GM12891 (cell line): Measurements from ENCODE around the gene CLDN19.

ENCODE experiments used
- DNase-seq: peaks from one replicate; pipeline ENCODE4 v3.0.0; 2011; ENCODE audit warnings: low spot score; ENCODE audit not compliant: insufficient read length
- FAIRE-seq: peaks from 2 replicates; lab custom pipeline; 2011; peaks lifted over from hg19 to GRCh38; lab: Jason Lieb, UNC
- PAX5 ChIP-seq: IDR thresholded peaks from 2 replicates; pipeline ENCODE4 v1.6.1; 2011; ENCODE audit warnings: low read length, moderate library complexity, mild to moderate bottlenecking; ENCODE audit not compliant: insufficient read depth, severe bottlenecking
- POLR2A ChIP-seq: IDR thresholded peaks from 2 replicates; pipeline ENCODE4 v1.6.1; 2011; ENCODE audit warnings: low read depth, low read length, control low read depth
- POLR2AphosphoS5 ChIP-seq: IDR thresholded peaks from 2 replicates; pipeline ENCODE4 v1.6.1; 2011; ENCODE audit warnings: low read depth, low read length, control low read depth
- POU2F2 ChIP-seq: IDR thresholded peaks from 2 replicates; pipeline ENCODE4 v1.6.1; 2011; ENCODE audit warnings: low read depth, mild to moderate bottlenecking, control low read depth, low read length, moderate library complexity
- SPI1 ChIP-seq: IDR thresholded peaks from 2 replicates; pipeline ENCODE4 v1.6.1; 2011; ENCODE audit warnings: low read depth, low read length, control low read depth
- TAF1 ChIP-seq: IDR thresholded peaks from 2 replicates; pipeline ENCODE4 v1.6.1; 2011; ENCODE audit warnings: low read depth, low read length, control low read depth

The CLDN19 gene

GRCh38 chr1:42776502-42776901 is 36.5 kb upstream of the CLDN19 start:
- TF ChIP-seq POU2F2: no peak
- no peak for TF ChIP-seq SPI1
- DNase-seq (no peak), FAIRE-seq (no peak)

- no peak for DNase-seq
- FAIRE-seq: no peak
- TF ChIP-seq SPI1: no peak
- TF ChIP-seq TAF1: no peak
- no peak for TF ChIP-seq POU2F2
- TF ChIP-seq PAX5: no peak
- TF ChIP-seq POLR2A: no peak
- TF ChIP-seq POLR2AphosphoS5: no peak
Observed at GRCh38 chr1:42774928-42775526, 35.0 kb upstream of the CLDN19 start.

- DNase-seq (no peak), FAIRE-seq (no peak)
- TF ChIP-seq PAX5: no peak
- TF ChIP-seq SPI1: no peak
- no peak for TF ChIP-seq TAF1
- no peak for TF ChIP-seq POU2F2
- no peak for TF ChIP-seq POLR2AphosphoS5
- TF ChIP-seq POLR2A: no peak
Observed at GRCh38 chr1:42773420-42773819, 33.4 kb upstream of the CLDN19 start.

- no peak for DNase-seq
- TF ChIP-seq PAX5: no peak
- no peak for FAIRE-seq
Observed at GRCh38 chr1:42769811-42770210, 29.8 kb upstream of the CLDN19 start.

GRCh38 chr1:42768172-42768571 is 28.1 kb upstream of the CLDN19 start:
- TF ChIP-seq POU2F2 (no peak), PAX5 (no peak), POLR2AphosphoS5 (no peak), TAF1 (no peak), POLR2A (no peak), SPI1 (no peak)
- FAIRE-seq (no peak), DNase-seq (no peak)

- FAIRE-seq: peak; percentile 55
Observed at GRCh38 chr1:42767510-42768000, 27.5 kb upstream of the CLDN19 start.

GRCh38 chr1:42766741-42767509 is 26.9 kb upstream of the CLDN19 start, which contains the start of the genes C1orf50 and P3H1:
Gene C1orf50 (plus strand): TSS chr1:42767249. CDS start chr1:42767312, 63 bp downstream.
Gene P3H1 (minus strand): TSS chr1:42767028. CDS start chr1:42766971, 57 bp downstream.
- peak; percentile 86 for DNase-seq
- peak; percentile 93 for FAIRE-seq
- TF ChIP-seq POLR2A: peak; percentile 96
- no peak for TF ChIP-seq SPI1
- peak; percentile 56 for TF ChIP-seq TAF1
- TF ChIP-seq POU2F2: peak; percentile 60; the same call in 1 of the 2 replicates
- no peak for TF ChIP-seq PAX5
- peak; percentile 97 for TF ChIP-seq POLR2AphosphoS5

More at GRCh38 chr1:42767510-42768000, 27.5 kb upstream of the CLDN19 start:
- DNase-seq: no peak
- TF ChIP-seq PAX5 (no peak), POLR2A (no peak), TAF1 (0 out of 2 replicates have a peak, but pooled peaks have one; percentile 8), POU2F2 (no peak)

- FAIRE-seq: peak; percentile 72
- DNase-seq: no peak
- TF ChIP-seq PAX5 (no peak), POU2F2 (no peak), POLR2A (no peak)
Observed at GRCh38 chr1:42765832-42766740, 26.1 kb upstream of the CLDN19 start.

GRCh38 chr1:42765269-42765668 is 25.2 kb upstream of the CLDN19 start:
- DNase-seq: no peak
- TF ChIP-seq POLR2AphosphoS5 (no peak), PAX5 (no peak), POLR2A (no peak), TAF1 (no peak), POU2F2 (no peak), SPI1 (no peak)
- FAIRE-seq: no peak

GRCh38 chr1:42762269-42762668 is 22.2 kb upstream of the CLDN19 start:
- no peak for FAIRE-seq
- TF ChIP-seq POU2F2: no peak
- no peak for TF ChIP-seq POLR2A
- TF ChIP-seq POLR2AphosphoS5: no peak
- no peak for TF ChIP-seq SPI1
- no peak for DNase-seq
